Ovary (tissue), 3 donors: ENCODE measurements around the gene AIF1L.

Experiments used
- CTCF ChIP-seq, 3 donors: fragments of 450-650 bp in 2 of 3; fragments of 200-600 bp in 1 of 3; IDR thresholded peaks; one replicate each; pipeline versions ENCODE4 v1.5.1 to v1.8.0; 2016 to 2022; ENCODE audit warnings: antibody characterized with exemption in 3 of 3, mild to moderate bottlenecking in 1 of 3
- EP300 ChIP-seq: sonication (generic); formaldehyde crosslinking; IDR thresholded peaks from one replicate; pipeline ENCODE4 v1.6.1; 2017; ENCODE audit warnings: antibody characterized with exemption
- POLR2A ChIP-seq: fragments of 450-650 bp; IDR thresholded peaks from one replicate; pipeline ENCODE4 v1.6.1; 2017; ENCODE audit warnings: antibody characterized with exemption, mild to moderate bottlenecking, moderate library complexity
- donor health status: DM: no; HTN: no; CAD: no.

DNA sequence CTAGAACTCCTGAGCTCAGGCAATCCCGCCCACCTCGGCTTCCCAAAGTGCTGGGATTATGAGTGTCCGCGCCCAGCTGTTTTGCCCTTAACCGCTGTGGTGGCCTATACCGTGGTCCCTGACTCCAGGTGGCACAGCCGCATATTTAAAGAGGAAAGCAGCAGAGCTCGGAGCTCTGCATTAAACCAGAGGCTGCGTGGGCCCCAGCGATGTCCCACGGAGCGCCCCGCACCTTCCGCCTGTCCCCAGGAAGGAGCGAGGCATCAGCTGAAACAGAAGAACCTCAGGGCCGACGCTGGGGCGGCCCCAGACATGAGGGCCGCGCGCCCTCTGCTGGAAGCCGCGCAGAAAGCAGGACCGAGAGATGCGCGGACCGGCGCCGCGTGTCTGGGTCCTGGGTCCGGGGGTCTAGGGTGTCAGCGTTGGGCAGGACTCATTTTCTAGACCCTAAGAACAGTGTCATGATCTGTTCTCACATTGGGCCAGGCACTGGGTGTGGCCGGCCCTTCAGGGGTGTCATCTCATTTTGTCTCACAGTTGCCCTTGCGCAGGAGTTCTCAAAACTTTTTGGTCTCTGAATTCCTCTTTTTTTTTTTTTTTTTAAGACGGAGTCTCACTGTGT, 49.6 kb upstream of the AIF1L start:
- peak; percentile 54 to 72 (median 65) for TF ChIP-seq CTCF (IDR thresholded peaks at IDR 0.05)
- no peak for TF ChIP-seq EP300
- no peak for TF ChIP-seq POLR2A
